DMS153 treated with DMSO at 0.1 percent for 48 hours (cell line): ENCODE measurements around the gene IFNL4.
"Not testable (repeated sequence)": the region's sequence is repeated elsewhere in the genome, so short reads cannot be mapped to it uniquely, and the experiment has no call there.

ENCODE experiments used
- DNase-seq: peaks from one replicate; lab custom pipeline; 2025; ENCODE audit not compliant: unreplicated experiment; lab: John Stamatoyannopoulos, UW

The IFNL4 gene

GRCh38 chr19:39248806-39249205 is at the start of gene IFNL4:
Gene IFNL4, minus strand, starts transcription at chr19:39248856.
- DNase-seq, result no peak

DNA sequence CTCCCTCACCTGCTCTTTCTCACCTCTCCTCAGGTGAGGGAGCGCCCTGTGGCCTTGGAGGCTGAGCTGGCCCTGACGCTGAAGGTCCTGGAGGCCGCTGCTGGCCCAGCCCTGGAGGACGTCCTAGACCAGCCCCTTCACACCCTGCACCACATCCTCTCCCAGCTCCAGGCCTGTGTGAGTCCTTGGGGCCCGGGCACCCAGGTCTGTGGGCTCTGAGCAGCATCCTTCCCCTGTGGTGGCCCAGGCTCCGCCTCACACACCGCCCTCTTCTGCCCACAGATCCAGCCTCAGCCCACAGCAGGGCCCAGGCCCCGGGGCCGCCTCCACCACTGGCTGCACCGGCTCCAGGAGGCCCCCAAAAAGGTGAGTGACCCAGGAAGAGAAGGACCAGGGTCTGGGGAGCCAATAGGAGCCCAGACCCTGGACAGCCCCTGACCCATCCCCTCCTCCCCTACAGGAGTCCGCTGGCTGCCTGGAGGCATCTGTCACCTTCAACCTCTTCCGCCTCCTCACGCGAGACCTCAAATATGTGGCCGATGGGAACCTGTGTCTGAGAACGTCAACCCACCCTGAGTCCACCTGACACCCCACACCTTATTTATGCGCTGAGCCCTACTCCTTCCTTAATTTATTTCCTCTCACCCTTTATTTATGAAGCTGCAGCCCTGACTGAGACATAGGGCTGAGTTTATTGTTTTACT is 49.4 kb upstream of the IFNL4 start:
- DNase-seq, result no peak

- DNase-seq, result no peak
Observed at GRCh38 chr19:39296906-39297305, 48.2 kb upstream of the IFNL4 start.

DNA sequence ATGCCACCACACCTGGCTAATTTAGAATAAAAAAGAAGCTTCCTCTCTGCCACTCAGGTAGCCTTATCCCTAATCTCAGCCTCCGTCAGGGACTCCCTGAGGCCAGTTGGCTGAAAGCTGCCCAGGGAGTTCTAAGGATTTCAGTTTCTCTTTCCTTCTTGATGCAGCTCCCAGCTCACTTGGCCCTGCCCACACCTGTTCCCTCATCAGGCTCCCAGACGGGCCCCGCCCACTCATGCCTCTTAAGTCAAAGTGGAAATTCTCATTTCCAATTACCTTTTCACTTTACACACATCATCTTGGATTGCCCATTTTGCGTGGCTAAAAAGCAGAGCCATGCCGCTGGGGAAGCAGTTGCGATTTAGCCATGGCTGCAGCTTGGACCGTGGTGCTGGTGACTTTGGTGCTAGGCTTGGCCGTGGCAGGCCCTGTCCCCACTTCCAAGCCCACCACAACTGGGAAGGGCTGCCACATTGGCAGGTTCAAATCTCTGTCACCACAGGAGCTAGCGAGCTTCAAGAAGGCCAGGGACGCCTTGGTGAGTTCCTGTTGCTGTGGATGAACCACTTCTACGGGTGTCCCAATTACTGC is 47.5 kb upstream of the IFNL4 start, which contains the start of gene IFNL1:
TSS of gene IFNL1 (plus strand) at position 353 of the 591 bp plus-strand sequence. CDS start at position 368, 15 bp downstream.
- DNase-seq, result no peak

- DNase-seq, result no peak
Observed at GRCh38 chr19:39293394-39293793, 44.7 kb upstream of the IFNL4 start.

GRCh38 chr19:39284032-39284431 is 35.4 kb upstream of the IFNL4 start:
- DNase-seq, result no peak

- no peak for DNase-seq
Observed at GRCh38 chr19:39282021-39282420, 33.4 kb upstream of the IFNL4 start.

DNA sequence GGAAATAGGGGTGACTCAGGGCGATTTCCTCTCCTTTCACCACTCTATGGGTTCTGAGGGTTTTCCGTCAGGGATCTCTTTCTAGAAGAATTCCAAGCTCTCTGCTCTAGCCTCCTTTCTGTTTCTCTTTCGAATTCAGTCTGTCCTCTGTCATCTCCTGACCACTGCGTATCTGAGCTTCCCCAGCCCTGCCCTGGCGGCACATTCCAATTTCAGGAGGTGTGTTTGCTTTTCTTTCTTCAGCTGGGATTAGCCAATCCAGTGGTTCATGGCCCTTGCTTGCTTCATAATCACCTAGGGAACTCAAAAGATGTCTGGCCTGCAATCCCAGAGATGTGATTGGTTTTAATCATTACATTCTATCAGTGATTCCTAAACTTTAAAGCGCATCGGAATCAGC is 28.9 kb upstream of the IFNL4 start:
- no peak for DNase-seq

DNA sequence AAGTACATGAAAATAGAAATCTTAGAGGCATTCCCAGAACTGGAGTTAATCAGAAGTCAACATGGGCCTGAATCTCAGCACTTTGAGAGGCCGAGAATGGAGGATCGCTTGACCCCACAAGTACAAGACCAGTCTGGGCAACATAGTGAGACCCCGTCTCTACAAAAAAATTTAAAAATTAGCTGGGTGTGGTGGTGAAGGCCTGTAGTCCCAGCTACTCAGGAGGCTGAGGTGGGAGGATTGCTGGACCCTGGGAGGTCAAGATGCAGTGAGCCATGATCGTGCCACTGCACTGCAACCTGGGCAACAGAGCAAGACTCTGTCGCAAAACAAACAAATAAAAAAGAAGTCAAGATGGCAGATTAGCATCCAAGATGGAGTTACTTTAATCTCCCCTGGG is 28.1 kb upstream of the IFNL4 start:
- no peak for DNase-seq

DNA sequence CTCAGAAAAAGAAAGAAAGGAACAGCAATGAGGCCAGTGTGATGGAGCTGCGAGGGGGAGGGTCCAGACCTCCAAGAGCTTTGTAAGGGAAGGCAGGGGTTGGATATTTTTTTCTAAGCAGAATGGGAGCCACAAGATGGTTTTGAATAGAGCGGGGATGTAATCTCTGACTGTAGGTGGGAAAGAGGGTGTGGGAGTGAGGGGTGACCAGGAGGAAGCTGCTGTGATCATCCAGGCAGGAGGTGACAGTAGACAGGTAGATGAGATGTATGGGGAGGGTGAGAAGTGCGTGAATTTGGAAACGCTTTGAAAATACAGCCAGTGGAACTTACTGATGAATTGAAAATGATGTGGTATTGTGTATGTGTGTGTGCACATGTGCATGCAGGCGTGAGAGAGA is 26.9 kb upstream of the IFNL4 start:
- DNase-seq, result no peak

GRCh38 chr19:39273859-39274258 is 25.2 kb upstream of the IFNL4 start:
- DNase-seq, result not testable (repeated sequence)

DNA sequence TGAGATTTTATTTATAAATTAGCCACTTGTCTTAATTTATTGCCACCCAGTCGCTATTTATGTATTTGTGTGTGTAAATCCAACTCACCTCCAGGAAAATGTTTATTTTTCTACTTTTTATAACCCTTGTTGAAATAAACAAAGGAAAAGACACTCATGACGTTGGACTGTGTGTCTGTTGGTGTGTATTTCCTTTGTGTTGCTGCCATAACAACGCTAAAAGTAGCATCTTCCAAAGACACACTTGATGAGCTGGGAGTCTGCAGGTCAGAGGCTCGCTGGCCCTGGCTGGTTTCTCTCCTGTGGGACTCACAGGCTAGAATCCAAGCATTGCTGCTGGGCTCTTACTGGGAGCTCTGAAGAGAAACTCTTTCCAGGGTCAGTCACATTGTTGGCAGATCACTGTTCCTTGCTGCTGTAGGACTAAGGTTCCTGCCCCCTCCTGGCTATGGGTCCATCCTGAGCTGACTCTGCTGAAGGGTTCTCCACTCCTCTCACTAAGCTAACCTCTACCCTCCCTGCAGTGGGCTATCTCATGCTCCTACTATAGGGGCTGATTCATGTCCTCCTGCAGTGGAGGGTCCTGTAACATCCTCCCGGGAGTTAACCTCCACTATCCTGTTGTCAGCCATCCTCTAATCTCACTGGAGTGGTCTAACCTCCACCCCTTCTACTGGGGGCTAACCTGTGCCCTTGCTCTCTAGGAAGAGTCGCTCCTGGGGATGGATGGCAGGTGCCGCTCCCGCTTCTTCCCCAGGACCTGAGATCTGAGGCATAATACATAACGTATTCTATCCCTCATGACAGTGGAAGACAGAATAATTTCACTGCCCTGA is 21.6 kb upstream of the IFNL4 start:
- peak; percentile 19 for DNase-seq

DNA sequence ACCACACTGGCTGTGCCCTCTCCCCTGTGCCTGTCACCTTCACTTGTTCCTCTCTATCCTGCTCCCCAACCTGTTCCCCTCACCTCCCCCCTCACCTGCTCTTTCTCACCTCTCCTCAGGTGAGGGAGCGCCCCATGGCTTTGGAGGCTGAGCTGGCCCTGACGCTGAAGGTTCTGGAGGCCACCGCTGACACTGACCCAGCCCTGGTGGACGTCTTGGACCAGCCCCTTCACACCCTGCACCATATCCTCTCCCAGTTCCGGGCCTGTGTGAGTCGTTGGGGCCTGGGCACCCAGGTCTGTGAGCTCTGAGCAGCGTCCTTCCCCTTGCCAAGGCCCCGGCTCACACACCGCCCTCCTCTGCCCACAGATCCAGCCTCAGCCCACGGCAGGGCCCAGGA is 20.7 kb upstream of the IFNL4 start:
- not testable (repeated sequence) for DNase-seq

GRCh38 chr19:39268531-39269223 is 20.0 kb upstream of the IFNL4 start:
- DNase-seq, result not testable (repeated sequence)

DNA sequence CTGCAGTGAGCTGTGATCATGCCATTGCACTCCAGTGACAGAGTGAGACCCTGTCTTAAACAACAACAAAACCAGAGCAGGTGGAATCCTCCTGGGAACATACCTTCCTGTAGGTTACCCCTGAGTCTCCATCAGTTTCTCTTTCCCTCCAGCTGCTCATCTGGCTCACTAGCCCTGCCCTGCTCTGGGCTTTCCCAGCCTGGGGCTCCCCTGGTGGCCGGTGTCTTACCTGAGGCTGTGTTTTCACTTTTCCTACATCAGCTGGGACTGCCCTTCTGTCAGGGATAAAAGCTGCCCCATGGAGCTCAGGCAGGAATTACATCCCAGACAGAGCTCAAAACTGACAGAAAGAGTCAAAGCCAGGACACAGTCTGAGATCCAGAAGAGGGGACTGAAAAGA is 19.4 kb upstream of the IFNL4 start, which contains the start of gene IFNL2:
TSS of gene IFNL2 (plus strand) at position 312 of the 400 bp plus-strand sequence. CDS start 173 bp downstream, outside the sequence.
- not testable (repeated sequence) for DNase-seq

- DNase-seq, result peak; percentile 13
Observed at GRCh38 chr19:39265321-39265916, 16.8 kb upstream of the IFNL4 start.

GRCh38 chr19:39264306-39265290 is 15.9 kb upstream of the IFNL4 start:
- DNase-seq, result no peak

GRCh38 chr19:39263912-39264305 is 15.3 kb upstream of the IFNL4 start:
- DNase-seq, result no peak

DNA sequence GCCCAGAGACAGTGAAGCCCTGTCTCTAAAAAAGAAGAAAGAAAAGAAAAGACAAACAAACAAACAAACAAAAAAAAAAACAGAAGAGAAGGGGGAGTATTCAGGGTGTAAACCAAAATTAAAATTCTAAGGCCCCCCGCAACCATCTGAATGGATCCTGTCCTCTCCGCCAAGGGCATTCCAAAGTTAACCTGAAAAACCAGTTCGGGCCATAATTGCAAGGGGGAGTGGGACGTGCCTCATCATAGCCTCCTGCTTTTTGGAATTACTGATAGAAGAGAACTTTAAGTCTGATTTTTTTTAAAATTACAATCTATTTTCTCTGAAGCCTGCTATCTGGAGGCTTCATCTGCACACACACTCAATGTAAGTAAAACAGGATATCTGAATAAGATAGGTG is 13.8 kb upstream of the IFNL4 start:
- DNase-seq, result no peak

DNA sequence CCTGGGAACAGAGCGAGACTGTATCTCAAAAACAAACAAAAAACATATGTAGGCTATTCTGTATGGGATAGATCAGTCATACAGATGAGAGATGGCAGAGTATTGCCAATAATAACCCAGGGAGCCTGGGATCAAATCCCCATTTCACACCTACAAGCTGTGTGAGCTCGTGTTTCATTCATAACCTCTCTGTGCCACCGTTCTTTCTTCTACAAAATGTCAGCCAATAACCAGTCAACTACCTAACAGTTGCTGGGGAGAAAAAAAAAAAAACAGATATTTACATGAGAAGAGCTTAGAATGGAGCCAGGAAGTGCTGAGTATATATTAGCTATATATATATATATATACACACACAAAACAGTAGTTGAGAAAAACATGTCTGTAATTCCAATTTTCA is 13.0 kb upstream of the IFNL4 start:
- DNase-seq, result no peak
